ENCODE results near the gene CORO2A.

DNA sequence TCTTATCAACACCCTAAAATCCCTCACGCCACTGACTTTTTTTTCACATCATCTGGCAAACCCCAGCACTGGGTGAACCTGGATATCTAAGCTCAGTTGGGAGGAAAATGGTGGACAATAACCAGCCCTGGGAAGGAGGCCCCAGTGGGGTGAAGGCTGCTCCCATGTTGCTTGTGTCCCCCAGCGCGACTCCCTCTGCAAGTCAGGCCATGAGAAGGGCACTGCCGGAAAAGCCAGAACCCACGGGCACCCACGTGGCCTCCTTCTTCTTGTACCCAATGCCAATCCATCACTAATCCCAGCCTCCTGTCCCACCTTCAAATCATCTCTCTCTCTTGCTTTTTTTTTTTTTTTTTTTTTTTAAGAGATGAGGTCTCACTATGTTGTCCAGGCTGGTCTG, 11.4 kb downstream of the CORO2A start:
- TF ChIP-seq, protein P1, sequence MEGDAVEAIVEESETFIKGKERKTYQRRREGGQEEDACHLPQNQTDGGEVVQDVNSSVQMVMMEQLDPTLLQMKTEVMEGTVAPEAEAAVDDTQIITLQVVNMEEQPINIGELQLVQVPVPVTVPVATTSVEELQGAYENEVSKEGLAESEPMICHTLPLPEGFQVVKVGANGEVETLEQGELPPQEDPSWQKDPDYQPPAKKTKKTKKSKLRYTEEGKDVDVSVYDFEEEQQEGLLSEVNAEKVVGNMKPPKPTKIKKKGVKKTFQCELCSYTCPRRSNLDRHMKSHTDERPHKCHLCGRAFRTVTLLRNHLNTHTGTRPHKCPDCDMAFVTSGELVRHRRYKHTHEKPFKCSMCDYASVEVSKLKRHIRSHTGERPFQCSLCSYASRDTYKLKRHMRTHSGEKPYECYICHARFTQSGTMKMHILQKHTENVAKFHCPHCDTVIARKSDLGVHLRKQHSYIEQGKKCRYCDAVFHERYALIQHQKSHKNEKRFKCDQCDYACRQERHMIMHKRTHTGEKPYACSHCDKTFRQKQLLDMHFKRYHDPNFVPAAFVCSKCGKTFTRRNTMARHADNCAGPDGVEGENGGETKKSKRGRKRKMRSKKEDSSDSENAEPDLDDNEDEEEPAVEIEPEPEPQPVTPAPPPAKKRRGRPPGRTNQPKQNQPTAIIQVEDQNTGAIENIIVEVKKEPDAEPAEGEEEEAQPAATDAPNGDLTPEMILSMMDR (IDR thresholded peaks at IDR 0.05), result no peak
- TF ChIP-seq POLR2A (IDR thresholded peaks at IDR 0.05) (no peak), POLR2AphosphoS5 (IDR thresholded peaks at IDR 0.05) (no peak), EP300 (IDR thresholded peaks at IDR 0.05) (no peak)
